ENCODE results near the gene USP30.

Gene USP30

DNA sequence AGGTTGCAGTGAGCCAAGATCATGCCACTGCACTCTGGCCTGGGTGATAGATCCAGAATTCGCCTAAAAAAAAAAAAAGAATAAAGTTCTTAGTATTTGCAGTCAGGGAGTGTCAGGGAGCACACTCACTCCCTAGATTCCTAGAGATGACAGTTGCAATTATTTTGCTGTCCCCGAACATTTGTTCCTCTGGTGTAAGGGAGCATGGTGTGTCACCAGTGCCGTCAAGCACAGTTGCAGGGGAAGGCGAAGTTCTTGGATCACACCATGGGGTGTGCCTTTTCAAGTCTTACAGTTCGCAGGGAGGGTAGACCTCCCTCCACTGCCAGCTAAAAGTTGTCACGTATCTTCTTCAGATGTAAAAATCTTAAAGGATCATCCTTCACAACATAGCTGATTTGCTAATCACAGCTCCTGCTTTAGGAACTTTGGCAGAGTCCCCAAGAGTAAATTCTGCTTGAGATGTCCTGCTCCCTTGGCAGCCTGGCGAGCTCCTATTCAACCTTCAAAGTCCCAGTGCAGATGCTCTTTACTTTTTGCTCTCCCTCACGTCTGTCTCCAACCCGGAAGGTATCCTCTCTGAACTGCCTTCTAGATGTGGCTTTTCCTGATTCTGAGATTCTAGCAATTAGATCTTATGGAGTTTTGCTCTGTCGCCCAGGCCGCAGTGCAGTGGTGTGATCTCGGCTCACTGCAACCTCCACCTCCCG, 75.3 kb downstream of the USP30 start:
- DNase-seq (ENCODE audit: low spot score), result no peak

DNA sequence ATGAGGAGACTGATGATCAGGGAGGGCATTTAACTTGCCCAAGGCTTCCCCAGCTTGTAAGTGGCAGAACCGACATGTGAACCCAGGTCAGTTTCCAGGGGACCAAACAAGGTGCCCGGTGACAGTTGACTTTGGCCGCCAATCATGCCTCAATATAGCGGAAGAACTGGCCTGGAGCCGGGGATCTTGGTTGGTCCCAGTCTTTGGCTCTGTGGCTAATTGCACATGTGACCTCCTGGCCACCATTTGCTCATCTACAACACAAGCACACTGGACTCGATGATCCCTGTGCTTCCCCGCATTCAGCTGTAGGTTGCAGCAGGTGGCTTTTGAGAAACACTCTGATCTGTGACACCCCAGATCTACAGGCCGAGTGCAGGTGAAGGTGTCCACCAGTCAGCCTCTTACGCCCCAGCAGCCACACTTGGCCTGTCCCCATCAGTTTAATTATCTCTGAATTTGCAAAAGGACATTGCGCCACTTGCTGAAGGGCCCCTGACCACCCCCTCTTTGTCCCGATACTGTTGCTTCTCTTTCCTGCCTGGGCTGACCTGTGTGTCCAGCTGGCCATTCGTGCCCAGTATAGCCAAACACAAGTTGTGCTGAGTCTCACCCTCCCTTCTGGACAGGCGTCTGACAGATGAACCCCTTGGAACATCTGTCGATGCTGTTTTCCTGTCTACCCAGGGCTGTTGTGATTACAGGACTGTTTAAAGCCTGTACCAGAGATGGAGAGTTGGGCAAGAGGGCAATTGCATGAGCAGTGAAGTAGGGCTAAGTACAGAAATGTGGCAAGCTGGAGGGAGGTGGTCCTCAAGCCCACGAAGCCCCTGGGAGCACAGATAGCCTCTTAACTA, 78.1 kb downstream of the USP30 start:
- DNase-seq (ENCODE audit: low spot score), result no peak

DNA sequence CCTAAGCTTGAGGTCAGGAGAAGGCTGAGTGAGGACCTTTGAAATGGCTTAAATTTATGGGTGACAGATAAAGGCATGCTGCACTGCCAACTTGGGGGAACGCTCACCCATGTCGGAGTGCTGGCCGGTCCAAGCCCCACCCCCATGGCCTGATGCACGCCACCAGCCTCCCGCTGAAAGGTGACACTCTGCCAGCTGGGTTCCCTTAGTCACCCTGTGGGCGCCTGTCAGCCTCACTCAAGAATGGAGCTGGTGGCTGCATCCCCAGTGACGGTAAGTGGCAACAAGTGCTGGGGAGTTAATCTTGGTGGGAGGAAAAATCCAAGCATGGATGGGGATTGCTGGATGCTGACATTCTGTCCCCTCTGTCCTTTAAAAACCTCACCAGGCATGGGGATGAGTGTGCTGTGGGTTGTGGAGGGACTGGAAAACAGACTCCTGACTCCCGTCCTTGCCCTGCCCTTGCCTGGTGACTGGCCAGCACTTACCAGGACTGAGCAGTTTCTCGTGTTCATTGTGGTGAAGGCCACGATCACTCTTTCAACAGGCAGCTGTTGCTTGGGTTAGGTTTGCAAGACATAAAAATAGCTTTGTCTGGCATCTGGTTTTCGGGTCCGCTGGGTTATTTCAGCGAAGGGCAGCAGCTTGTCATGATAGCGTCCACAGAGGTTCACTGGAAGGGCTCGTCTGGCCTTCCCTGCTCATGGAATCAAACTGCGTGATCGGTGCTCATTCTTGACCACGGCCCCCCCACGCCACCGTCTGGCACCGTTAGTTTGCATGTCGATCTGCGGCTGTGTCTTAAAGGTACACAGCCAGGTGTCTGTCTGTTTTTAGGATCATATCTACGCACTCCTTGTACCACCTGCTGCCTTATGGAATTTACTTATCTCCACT, 79.0 kb downstream of the USP30 start:
- no peak for DNase-seq (ENCODE audit: low spot score)

DNA sequence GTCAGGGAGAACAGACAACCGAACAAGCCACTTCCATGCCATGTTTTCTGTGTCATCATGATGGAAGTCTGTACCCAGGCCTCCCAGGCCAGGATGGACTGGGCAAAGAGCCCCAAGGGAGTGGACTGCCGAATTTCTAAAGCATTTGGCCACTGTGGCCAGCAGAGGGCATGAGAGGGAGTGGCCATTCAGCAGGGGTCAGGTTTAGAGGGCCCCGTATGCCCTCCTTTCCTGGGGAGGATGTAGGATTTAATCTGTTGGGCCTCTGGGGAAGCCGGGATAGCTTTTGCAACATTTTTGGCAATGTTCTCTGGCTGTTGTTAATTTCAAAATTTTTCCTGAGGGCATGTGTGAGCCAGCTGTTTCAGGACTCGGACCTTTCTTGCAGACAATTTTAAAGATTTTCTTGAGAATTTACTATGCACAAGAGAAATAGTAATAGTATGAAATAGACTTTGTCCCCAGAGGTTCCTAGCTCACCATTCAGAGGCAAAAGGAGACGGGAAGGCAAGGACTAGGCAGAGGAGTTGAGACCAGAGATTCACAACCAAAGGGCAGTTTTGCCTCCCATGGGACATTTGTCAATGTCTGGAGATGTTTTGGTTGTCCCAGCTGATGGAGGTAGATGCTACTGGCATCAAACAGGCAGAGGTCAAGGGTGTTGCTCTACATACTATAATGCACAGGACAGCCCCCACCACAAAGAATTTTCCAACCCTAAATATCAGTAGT, 82.0 kb downstream of the USP30 start:
- no peak for DNase-seq (ENCODE audit: low spot score)

DNA sequence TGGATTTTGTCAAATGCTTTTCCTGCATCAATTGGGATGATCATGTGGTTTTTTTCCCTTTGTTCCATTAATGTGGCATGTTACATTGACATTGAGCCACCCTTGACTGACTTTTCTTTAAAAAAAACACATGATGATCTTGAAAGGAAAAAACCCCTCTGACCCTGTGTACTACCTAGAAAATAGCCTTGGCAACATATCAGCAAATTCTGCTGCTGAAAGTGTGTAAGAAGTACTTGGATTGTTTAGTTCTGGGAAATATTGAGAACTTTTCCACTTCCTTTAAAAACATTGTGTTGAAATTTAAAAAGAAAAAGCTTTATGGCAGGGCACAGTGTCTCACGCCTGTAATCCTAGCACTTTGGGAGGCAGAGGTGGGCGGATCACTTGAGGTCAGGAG, 84.7 kb downstream of the USP30 start:
- no peak for DNase-seq (ENCODE audit: low spot score)

Measured in hematopoietic multipotent progenitor cell treated with erythropoietin and hydrocortisone succinate and interleukin-3 and kit ligand, for 17 days (in vitro differentiated cells).